Testis (tissue), 2 donors: ENCODE results near the gene RASGEF1B.

Source experiments
- CTCF ChIP-seq, 3 experiments: fragments of 450-650 bp in 2 of 3; fragments of 200-600 bp in 1 of 3; sonication (generic) in 1 of 3; IDR thresholded peaks; one replicate each; pipeline ENCODE4 v1.5.1; 2016 to 2019; ENCODE audit warnings: antibody characterized with exemption in 3 of 3, mild to moderate bottlenecking in 2 of 3, moderate library complexity in 1 of 3
- POLR2A ChIP-seq: fragments of 450-650 bp; IDR thresholded peaks from one replicate; pipeline ENCODE4 v1.6.1; 2017; ENCODE audit warnings: antibody characterized with exemption, mild to moderate bottlenecking, moderate library complexity

- TF ChIP-seq CTCF (IDR thresholded peaks at IDR 0.05) (no peak), POLR2A (no peak)
These were observed 44.9 kb downstream of the RASGEF1B start for GRCh38 chr4:81426770-81427289.
